ENCODE results near the gene SPATA2L.

- TF ChIP-seq MYPOP (CRISPR knock-in tag; IDR thresholded peaks at IDR 0.05), result no peak
- TF ChIP-seq NFIC (IDR thresholded peaks at IDR 0.05; ENCODE audit: low read length), result no peak
- no peak for TF ChIP-seq CTCF (CRISPR knock-in tag; IDR thresholded peaks at IDR 0.05)
Measured at GRCh38 chr16:89733792-89734191, 32.3 kb upstream of the SPATA2L start.
